ENCODE data around the gene ASAP3.
"Not testable (repeated sequence)": the region's sequence is repeated elsewhere in the genome, so short reads cannot be mapped to it uniquely, and the experiment has no call there.

Gene ASAP3

DNA sequence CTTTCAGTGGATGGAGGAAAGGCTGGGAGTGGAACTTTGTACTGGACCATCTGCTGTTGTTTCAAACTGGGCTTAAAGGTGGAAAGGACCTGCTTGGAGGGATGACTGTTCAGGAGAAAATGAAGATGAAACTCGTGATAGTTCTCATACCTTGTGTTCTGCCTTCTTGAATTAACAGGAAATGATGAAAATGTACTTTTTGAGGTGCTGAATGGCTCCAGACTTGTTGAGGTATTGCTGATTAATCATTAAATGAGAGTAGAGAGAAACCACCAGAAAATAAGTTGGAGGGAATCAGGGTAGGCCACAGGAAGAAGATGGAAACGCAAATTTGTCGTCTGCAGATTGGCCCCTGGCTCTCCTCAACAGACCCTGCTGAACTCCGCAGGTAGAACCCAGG lies 88.1 kb downstream of the ASAP3 start:
- DNase-seq (ENCODE audit: low spot score): no peak

DNA sequence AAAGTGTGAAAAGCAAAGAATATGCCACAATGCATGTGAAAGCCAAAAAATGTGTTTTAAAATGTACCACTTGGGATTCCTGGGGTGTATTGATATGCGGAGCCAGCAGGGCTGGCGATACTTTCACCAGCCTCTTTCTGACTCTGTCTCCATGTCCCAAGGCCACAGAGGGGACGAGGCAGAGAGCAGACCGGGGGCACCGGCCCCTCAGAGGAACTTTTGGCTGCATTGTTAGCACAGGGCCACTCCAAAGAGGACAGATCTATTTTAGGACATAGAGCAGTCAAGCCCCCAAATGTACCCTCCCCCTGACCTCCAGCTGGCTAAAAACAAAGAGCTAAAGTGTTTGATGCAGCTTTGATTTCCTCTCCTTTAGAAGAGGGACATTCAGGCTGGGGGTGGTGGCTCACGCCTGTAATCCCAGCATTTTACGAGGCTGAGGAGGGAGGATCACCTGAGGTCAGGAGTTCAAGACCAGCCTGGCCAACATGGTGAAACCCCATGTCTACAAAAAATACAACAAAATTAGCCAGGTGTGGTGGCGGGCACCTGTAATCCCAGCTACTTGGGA lies 88.7 kb downstream of the ASAP3 start:
- no peak for DNase-seq (ENCODE audit: low spot score)

DNA sequence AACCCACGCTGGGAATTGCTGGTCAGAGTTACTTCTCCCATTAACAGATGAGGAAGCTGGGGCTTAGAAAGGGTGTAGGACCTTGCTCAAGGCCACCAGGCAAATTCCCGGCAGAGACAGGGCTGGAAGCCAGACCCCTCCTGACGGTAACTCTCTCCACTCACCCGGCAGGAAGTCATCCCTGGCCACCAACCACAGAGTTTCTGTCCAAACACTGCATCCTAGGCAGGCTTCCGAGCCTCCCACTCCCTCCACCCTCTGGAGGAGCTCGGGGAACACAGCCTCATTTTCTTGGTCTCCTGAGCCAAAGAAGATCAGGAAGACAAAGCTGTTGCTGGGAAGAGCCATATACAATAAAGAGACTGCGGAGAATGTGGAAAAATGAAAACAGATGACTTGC lies 89.3 kb downstream of the ASAP3 start:
- no peak for DNase-seq (ENCODE audit: low spot score)

DNA sequence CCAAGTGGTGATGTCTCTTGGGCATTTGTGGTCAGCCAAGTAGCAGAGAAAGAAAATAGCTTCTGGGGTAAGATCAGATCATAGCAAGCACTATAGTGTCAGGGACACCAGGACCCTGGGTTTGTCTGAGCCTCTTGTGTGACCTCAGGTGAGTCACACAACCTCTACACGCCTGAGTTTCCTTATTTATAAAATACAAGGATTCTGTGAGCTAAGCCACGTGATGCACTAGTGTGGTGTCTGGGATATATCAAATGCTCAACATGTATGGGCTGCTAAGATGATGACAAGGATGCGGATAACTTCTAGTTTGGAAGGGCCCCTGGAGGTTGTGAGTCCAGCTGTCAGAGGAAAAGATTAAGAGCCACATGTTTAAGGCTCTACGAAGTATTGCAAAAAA lies 89.8 kb downstream of the ASAP3 start:
- no peak for DNase-seq (ENCODE audit: low spot score)

DNA sequence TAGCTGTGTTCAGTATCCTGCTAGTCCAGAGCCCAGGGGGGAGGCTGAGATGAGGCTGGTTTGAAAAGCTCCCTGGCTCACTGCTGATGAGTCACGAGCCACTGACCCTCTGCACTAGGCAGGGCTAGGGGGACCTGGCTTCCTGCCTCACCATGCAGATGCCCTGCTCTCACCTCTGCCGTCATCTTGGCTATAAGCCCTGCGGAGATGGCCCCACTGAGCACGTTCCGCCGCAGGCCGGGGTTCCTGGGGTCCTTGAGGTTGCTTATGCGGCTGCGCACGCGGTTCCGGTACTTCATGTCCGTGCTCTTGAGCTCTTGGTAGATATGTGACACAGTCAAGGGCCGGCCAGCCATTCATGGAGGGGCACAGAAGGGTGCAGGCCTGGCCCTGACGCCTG lies 90.3 kb downstream of the ASAP3 start:
- no peak for DNase-seq (ENCODE audit: low spot score)

DNA sequence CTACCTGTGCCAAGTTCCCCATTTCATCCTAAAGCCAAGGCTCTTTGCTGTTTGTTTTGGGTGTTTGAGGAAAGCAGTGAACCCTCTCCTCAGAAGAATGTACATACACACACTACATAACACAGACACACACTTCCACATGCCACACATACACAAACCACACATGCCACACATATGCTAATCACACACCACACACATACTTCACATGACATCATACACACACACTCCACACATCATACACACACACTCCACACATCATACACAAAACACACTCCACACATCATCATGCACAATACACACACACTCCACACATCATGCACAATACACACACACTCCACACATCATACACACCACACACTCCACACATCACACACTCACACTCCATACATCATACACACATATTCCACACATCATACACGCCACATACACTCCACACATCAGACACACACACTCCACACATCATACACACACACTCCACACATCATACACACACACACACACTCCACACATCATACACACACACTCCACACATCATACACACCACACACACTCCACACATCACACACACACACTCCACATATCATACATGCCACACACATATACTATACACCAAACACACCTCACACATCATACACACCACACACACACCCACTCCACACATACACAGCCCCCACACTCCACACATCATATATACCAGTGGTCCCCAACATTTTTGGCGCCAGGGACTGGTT lies 91.7 kb downstream of the ASAP3 start:
- no peak for DNase-seq (ENCODE audit: low spot score)

DNA sequence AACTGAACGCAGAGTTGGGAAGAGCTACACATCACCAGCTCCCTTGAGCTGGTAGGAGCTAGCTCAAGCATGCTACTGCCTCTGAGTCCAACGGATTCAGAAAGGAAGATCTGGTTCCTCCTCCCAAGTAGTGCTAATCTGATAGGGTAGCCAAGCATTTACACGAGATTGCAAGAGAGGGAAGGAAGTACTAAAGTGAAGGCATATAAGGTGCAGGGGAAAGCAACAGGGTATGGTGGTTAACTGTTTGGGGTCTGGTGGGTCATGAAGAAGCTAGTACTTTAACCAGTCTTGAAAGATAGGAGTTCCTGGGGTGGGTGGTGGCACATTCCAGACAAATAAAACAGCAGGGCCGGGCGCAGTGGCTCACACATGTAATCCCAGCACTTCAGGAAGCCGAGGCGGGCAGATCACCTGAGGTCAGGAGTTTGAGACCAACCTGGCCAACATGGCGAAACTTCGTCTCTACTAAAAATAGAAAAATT lies 94.1 kb downstream of the ASAP3 start:
- DNase-seq (ENCODE audit: low spot score): no peak

DNA sequence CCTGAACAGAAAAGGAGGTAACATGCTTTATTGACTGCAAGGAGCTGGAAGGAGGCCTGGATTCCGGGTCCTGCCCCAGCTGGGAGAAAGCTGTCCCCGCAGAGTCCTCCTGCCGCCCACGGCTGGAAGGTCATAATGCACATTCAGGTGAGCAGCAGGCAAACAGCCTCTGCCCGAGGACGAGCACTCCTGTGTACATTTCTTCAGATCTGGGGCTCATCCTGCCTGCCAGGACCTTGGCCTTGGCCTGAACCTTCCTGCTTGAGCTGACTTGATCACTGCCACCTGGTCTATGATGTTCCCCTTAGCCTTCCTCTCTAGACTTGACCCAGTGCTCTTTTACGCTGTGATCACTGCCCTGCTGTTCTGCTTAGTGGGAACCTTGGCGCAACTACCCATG lies 96.5 kb downstream of the ASAP3 start:
- DNase-seq (ENCODE audit: low spot score): no peak

DNA sequence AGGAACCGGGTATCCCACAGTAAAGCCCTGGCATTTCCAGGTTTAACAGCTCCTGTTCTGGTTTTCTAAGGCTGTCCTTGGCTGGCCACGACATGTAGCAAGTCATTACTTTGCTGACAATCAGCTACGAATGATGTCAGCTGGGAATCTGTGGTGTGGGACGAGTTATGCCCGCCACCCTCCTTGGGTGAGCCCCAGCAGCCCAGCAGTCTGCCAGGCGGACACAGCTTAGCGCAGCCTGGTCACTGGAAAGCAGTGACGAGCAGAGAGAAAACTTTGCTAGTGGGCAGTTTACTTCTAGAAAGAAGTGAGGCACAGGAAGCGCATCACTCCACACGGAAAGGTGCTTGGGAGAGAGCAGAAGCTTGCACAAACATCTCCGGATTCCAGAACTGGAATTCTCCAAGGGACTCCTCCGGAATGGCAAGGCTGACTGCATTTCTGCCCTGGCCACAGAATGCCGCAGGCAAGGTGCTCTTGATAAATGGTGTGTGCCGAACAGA lies 98.8 kb downstream of the ASAP3 start:
- DNase-seq (ENCODE audit: low spot score): no peak

DNA sequence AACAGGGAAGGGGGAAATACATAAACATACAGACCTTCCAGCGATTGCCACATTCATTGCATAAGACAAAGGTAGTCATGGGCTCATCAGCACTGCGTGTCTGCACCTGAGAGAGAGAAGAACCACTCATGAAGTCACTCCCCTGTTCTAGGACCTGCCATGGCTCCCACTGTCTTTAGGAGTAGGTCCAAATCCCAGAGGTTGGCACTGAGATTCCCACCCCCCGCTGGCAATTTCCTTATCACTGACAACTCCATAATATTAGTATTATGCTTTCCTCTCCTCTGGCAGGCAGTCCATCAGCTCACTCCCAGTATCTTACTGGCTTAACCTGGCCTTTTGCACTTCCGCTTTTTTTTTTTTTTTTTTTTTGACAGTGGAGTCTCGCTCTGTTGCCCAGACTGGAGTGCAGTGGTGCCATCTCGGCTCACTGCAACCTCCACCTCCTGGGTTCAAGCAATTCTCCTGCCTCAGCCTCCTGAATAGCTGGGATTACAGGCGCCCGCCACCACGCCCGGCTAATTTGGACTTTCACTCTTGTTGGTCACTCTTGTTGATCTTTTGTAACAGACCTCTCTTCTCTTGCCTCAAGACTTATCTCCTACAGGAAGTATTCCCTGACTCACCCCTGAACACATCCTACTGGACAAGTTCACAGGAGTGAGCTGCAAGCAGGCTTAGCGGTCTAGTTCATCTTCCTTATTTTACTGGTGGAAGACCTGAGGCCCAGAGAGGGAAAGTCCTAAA lies 99.5 kb downstream of the ASAP3 start:
- no peak for DNase-seq (ENCODE audit: low spot score)

DNA sequence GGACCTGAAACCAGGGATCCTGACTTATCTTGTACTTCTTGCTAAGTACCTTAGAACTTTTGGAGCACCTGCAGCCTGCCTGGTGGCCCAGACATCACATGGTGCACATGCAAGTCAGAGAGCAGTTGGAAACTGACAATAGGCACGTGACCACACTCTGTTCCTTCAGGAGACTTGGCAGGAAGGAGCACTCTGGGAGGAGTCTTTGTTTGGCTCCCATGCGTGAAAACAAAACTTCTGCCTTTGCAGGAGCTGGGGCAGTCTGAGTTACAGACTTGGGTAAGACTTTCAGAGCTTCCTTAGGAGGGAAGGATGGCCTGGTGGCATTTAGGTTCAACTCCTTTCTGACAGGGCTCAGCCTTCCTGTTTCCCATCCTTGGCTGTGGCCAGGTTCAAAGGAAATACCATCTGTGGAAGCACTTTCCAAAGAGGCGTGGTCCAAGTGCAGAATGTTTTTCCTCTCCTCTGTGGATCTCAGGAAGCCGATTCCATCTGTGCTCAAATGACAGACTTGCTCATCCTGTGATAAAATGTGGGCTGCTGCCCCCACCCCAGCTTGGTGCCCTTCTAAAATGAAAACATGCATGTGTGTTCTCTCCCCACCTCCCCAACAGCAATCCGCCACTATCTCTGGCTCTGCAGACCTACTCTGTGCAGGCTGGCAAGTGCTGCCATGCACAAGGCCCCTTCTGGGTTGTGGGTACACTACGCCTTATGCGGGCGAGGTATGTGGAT lies 100.2 kb downstream of the ASAP3 start:
- no peak for DNase-seq (ENCODE audit: low spot score)

DNA sequence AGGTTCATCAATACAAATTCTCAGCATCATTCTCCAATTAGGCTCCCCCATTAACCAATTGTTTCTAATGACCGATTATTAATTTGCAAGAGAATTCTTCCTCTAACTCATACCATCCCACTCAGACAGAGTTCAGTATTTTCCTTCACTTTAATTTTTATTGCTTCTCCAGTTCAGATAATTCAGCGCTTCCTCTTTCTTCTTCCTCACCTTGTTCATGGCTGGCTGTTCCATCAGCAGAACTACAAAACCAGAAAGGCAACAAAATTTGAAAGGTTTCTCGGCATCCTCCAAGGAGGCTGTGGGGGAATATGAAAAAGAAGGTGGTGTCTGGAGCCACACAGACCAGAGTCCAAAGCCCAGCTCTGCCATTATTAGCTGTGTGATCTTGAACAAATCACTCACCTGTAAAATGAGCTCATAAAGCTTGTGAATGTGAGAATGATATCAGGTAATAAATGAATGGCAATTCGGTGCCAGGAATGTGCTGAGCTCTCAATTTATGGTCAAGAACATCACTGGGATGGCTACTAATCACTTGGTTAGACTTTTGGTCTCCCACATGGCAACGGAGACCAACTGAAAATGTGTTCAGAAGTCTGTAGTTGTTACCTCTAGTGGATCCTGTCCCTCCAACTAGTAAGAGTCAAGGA lies 102.6 kb downstream of the ASAP3 start:
- DNase-seq (ENCODE audit: low spot score): no peak

DNA sequence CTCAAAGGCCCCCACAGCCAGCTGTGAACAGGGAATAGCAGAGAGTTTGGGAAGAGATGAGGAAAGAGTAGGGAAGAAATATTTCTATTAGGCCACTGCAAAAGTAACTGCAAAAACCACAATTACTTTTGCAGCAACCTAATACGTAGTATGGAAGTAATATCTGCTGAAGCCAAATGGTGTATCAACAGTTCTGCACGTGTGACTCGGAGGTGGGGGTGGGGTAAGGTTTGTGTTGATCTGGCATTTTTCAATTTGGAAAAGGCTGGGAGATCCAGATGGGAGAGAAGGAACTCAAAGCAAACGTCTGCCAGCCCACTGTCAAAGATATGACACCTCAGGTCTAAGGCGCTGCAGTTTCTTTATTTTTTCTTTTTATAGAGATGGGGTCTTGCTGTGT lies 103.3 kb downstream of the ASAP3 start:
- no peak for DNase-seq (ENCODE audit: low spot score)

DNA sequence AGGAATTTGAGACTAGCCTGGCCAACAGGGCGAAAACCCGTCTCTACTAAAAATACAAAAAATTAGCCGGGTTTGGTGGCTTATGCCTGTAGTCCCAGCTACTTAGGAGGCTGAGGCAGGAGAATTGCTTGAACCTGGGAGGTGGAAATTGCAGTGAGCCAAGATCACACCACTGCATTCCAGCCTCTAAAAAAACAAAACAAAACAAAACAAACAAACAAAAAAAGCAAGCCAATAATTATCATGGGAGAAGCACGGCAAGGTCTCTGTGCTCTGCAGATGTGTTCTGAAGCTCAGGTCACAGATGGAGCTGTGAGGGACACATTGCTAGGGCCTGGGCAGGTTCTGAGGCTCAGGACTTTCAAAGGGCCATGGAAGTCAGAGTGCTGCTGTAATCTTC lies 103.7 kb downstream of the ASAP3 start:
- DNase-seq (ENCODE audit: low spot score): not testable (repeated sequence)
